ENCODE measurements around the gene KRTAP20-2.

DNA sequence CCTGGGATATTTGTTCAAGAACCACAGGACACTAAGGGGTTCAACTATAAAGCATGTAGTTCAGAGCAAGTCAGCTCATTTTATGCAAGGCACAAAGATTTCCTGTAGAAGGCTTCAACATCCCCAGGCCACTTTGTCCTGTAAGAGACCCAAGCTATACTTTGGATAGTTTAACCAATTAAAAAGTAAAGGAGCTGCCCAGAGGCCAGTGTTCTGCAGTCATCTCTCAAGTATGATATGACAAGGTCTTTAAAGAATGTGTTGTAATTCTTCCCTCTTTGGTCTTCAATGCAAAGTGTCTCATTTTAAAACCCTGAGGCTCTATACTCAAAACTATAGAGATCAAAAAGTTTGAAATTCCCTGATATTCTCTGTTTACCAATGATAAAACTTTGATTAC is 41.7 kb downstream of the KRTAP20-2 start:
- TF ChIP-seq, protein P1, sequence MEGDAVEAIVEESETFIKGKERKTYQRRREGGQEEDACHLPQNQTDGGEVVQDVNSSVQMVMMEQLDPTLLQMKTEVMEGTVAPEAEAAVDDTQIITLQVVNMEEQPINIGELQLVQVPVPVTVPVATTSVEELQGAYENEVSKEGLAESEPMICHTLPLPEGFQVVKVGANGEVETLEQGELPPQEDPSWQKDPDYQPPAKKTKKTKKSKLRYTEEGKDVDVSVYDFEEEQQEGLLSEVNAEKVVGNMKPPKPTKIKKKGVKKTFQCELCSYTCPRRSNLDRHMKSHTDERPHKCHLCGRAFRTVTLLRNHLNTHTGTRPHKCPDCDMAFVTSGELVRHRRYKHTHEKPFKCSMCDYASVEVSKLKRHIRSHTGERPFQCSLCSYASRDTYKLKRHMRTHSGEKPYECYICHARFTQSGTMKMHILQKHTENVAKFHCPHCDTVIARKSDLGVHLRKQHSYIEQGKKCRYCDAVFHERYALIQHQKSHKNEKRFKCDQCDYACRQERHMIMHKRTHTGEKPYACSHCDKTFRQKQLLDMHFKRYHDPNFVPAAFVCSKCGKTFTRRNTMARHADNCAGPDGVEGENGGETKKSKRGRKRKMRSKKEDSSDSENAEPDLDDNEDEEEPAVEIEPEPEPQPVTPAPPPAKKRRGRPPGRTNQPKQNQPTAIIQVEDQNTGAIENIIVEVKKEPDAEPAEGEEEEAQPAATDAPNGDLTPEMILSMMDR (IDR thresholded peaks at IDR 0.05; ENCODE audit: low read depth, low read length, missing input control) = no peak
- no peak for TF ChIP-seq SP1 (IDR thresholded peaks at IDR 0.05)
